Measurements from ENCODE around the gene EME1. TPM values are rescaled to one million over a fixed set of nuclear protein-coding genes. Genes with fewer than 3 reads are reported as not detected.

Gene EME1
- total RNA-seq, 1 experiment from 2014 or later = 31.9 TPM

GRCh38 chr17:50365649-50366393 is 7.2 kb upstream of the EME1 start:
- TF ChIP-seq EZH2 (IDR thresholded peaks at IDR 0.05; ENCODE audit: borderline replicate concordance, low read depth, low read length, poor library complexity, severe bottlenecking) (no peak), CTCF (conservative IDR thresholded peaks at IDR 0.05; ENCODE audit: low read depth, low read length) (no peak)
- Histone ChIP-seq H3K4me3 (ENCODE audit: low read depth, low read length, poor library complexity, severe bottlenecking) (no peak overlapping the region), H3K36me3 (ENCODE audit: insufficient read depth, low read length, poor library complexity, severe bottlenecking) (peaks cover 42% of the 10 kb centered on the region), H3K27ac (ENCODE audit: low read depth, low read length, poor library complexity, severe bottlenecking) (no peak overlapping the region), H3K4me1 (ENCODE audit: insufficient read depth, low read length, poor library complexity, severe bottlenecking) (no peaks in the 10 kb centered on the region), H3K9me3 (ENCODE audit: low read depth, low read length, poor library complexity, severe bottlenecking) (no peaks in the 10 kb centered on the region), H3K27me3 (replicated peaks; ENCODE audit: insufficient read depth, low read depth, low read length, poor library complexity) (no peaks in the 10 kb centered on the region)
- intact Hi-C loops (cut with micrococcal nuclease; ENCODE audit: unreplicated experiment) = no loop called here
- no TSS peak for BruUV-seq (replicated peaks)
- ChIA-PET CTCF (no interaction called here), POLR2A (ENCODE audit: low non-redundant PET) (interaction anchor here (0.6 kb wide), 1 partner anchor 179 kb away, joined by 3 read pairs; no protein-coding TSS in a partner anchor)
- DNase-seq (ENCODE audit: low spot score) = no peak

GRCh38 chr17:50367401-50367800 is 5.6 kb upstream of the EME1 start:
- no TSS peak for BruUV-seq (replicated peaks)
- POLR2A ChIA-PET (ENCODE audit: low non-redundant PET) = no interaction called here
- H3K36me3 ChIP-seq (ENCODE audit: insufficient read depth, low read length, poor library complexity, severe bottlenecking) = peaks cover 45% of the 10 kb centered on the region

GRCh38 chr17:50370052-50370451 is 3.0 kb upstream of the EME1 start:
- TF ChIP-seq CTCF (conservative IDR thresholded peaks at IDR 0.05; ENCODE audit: low read depth, low read length) = no peak
- no peak for TF ChIP-seq EZH2 (IDR thresholded peaks at IDR 0.05; ENCODE audit: borderline replicate concordance, low read depth, low read length, poor library complexity, severe bottlenecking)
- Histone ChIP-seq H3K9me3 (ENCODE audit: low read depth, low read length, poor library complexity, severe bottlenecking) (no peaks in the 10 kb centered on the region), H3K27me3 (replicated peaks; ENCODE audit: insufficient read depth, low read depth, low read length, poor library complexity) (no peaks in the 10 kb centered on the region), H3K4me3 (ENCODE audit: low read depth, low read length, poor library complexity, severe bottlenecking) (no peak overlapping the region), H3K36me3 (ENCODE audit: insufficient read depth, low read length, poor library complexity, severe bottlenecking) (peaks cover 44% of the 10 kb centered on the region), H3K27ac (ENCODE audit: low read depth, low read length, poor library complexity, severe bottlenecking) (no peak overlapping the region), H3K4me1 (ENCODE audit: insufficient read depth, low read length, poor library complexity, severe bottlenecking) (peaks cover 5% of the 10 kb centered on the region)
- CTCF ChIA-PET = no interaction called here
- no TSS peak for BruUV-seq (replicated peaks)
- no peak for DNase-seq (ENCODE audit: low spot score)
- intact Hi-C loops (cut with micrococcal nuclease; ENCODE audit: unreplicated experiment) = loop anchor here (10.0 kb wide), 1 partner anchor 105 kb away; the partner anchor contains the start of gene RSAD1
- POLR2A ChIA-PET (ENCODE audit: low non-redundant PET) = no interaction called here

More at GRCh38 chr17:50367401-50367800, 5.6 kb upstream of the EME1 start:
- no peak overlapping the region for H3K27ac ChIP-seq (ENCODE audit: low read depth, low read length, poor library complexity, severe bottlenecking)
- no peak overlapping the region for H3K4me3 ChIP-seq (ENCODE audit: low read depth, low read length, poor library complexity, severe bottlenecking)
- CTCF ChIA-PET = no interaction called here
- H3K4me1 ChIP-seq (ENCODE audit: insufficient read depth, low read length, poor library complexity, severe bottlenecking) = peaks cover 5% of the 10 kb centered on the region
- intact Hi-C loops (cut with micrococcal nuclease; ENCODE audit: unreplicated experiment) = no loop called here
- no peaks in the 10 kb centered on the region for H3K9me3 ChIP-seq (ENCODE audit: low read depth, low read length, poor library complexity, severe bottlenecking)
- no peak for DNase-seq (ENCODE audit: low spot score)
- H3K27me3 ChIP-seq (replicated peaks; ENCODE audit: insufficient read depth, low read depth, low read length, poor library complexity) = no peaks in the 10 kb centered on the region
- no peak for TF ChIP-seq EZH2 (IDR thresholded peaks at IDR 0.05; ENCODE audit: borderline replicate concordance, low read depth, low read length, poor library complexity, severe bottlenecking)

Measured in A673 (cell line).